Anterior cingulate cortex (tissue), 58 donors: ENCODE measurements around the gene ARHGAP31.
A peak's percentile ranks its signal among the peaks of the same experiment; 100 is the strongest.
"Not testable (repeated sequence)": the region's sequence is repeated elsewhere in the genome, so short reads cannot be mapped to it uniquely, and the experiment has no call there.

ENCODE experiments used
- DNase-seq, 58 donors: peaks; one replicate each; lab custom pipeline; 2025; lab: John Stamatoyannopoulos, UW

The ARHGAP31 gene

GRCh38 chr3:119293871-119294695 lies at the start of gene ARHGAP31:
ARHGAP31 (plus strand) TSS chr3:119294383; CDS start chr3:119294905, 522 bp downstream.
- peak in 48 of 58 donors; percentile 13 to 71 (median 50) for DNase-seq

GRCh38 chr3:119245778-119246177 lies 48.4 kb upstream of the ARHGAP31 start:
- DNase-seq: peak in 1 of 58 donors; percentile 14

- no peak for DNase-seq
These were observed 39.0 kb upstream of the ARHGAP31 start for GRCh38 chr3:119255214-119255613.

GRCh38 chr3:119257111-119257510 lies 37.1 kb upstream of the ARHGAP31 start:
- no peak for DNase-seq

GRCh38 chr3:119257654-119258410 lies 36.4 kb upstream of the ARHGAP31 start:
- DNase-seq: no peak

GRCh38 chr3:119258915-119259314 lies 35.3 kb upstream of the ARHGAP31 start:
- peak in 1 of 58 donors; percentile 5 for DNase-seq

- no peak for DNase-seq
These were observed 34.4 kb upstream of the ARHGAP31 start for GRCh38 chr3:119259821-119260220.

GRCh38 chr3:119261055-119261454 lies 33.1 kb upstream of the ARHGAP31 start:
- DNase-seq: no peak

- not testable (repeated sequence) for DNase-seq
These were observed 24.0 kb upstream of the ARHGAP31 start for GRCh38 chr3:119270212-119270611.

GRCh38 chr3:119276680-119277079 lies 17.5 kb upstream of the ARHGAP31 start:
- no peak for DNase-seq

- DNase-seq: peak in 33 of 58 donors; percentile 10 to 74 (median 39)
These were observed 15.1 kb upstream of the ARHGAP31 start for GRCh38 chr3:119279101-119279554.

GRCh38 chr3:119279584-119280243 lies 14.5 kb upstream of the ARHGAP31 start:
- DNase-seq: peak in 14 of 58 donors; percentile 11 to 61 (median 26)

- no peak for DNase-seq
These were observed 5.3 kb upstream of the ARHGAP31 start for GRCh38 chr3:119288669-119289403.

- no peak for DNase-seq
These were observed 4.8 kb upstream of the ARHGAP31 start for GRCh38 chr3:119289404-119289770.

GRCh38 chr3:119290613-119291012 lies 3.6 kb upstream of the ARHGAP31 start:
- no peak for DNase-seq

- no peak for DNase-seq
These were observed 3.0 kb upstream of the ARHGAP31 start for GRCh38 chr3:119291062-119291700.

GRCh38 chr3:119292666-119293065 lies 1.5 kb upstream of the ARHGAP31 start:
- no peak for DNase-seq

GRCh38 chr3:119293105-119293870 lies 895 bp upstream of the ARHGAP31 start:
- no peak for DNase-seq
